NCI-H2029 treated with DMSO at 0.1 percent for 48 hours (cell line): ENCODE data around the gene ATP2B2.

Experiments
- DNase-seq: peaks from one replicate; lab custom pipeline; 2025; lab: John Stamatoyannopoulos, UW

The ATP2B2 gene

GRCh38 chr3:10363935-10364334 is 141.5 kb downstream of the ATP2B2 start:
- no peak for DNase-seq

- peak; percentile 96 for DNase-seq
These were observed 144.0 kb downstream of the ATP2B2 start for GRCh38 chr3:10361375-10361774.

- DNase-seq = no peak
These were observed 144.9 kb downstream of the ATP2B2 start for GRCh38 chr3:10360478-10360877.

DNA sequence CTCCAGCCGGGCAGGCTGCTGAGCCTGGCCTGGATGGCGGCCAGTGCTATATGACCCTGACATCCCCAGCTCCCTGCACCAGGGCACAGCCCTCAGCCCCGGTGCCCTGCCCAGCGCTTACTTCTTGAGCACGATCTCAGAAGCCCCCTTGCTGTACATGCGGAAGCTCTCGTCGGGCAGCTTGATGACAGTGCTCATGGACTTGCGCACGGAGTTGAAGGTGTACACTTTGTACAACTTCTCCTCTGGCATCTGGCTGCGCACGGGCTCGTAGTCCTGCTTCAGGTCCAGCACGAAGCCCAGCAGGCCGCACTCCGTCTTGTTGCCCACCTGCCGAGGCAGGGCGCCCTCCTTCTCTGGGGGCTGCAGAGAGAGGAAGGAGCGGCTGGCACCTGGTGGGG is 145.6 kb downstream of the ATP2B2 start:
- DNase-seq = no peak

GRCh38 chr3:10358309-10358980 is 146.9 kb downstream of the ATP2B2 start:
- DNase-seq = no peak

GRCh38 chr3:10357592-10358308 is 147.6 kb downstream of the ATP2B2 start:
- no peak for DNase-seq

GRCh38 chr3:10357095-10357494 is 148.3 kb downstream of the ATP2B2 start:
- no peak for DNase-seq

- no peak for DNase-seq
These were observed 148.9 kb downstream of the ATP2B2 start for GRCh38 chr3:10356461-10356981.

- DNase-seq = no peak
These were observed 150.9 kb downstream of the ATP2B2 start for GRCh38 chr3:10354361-10355015.

DNA sequence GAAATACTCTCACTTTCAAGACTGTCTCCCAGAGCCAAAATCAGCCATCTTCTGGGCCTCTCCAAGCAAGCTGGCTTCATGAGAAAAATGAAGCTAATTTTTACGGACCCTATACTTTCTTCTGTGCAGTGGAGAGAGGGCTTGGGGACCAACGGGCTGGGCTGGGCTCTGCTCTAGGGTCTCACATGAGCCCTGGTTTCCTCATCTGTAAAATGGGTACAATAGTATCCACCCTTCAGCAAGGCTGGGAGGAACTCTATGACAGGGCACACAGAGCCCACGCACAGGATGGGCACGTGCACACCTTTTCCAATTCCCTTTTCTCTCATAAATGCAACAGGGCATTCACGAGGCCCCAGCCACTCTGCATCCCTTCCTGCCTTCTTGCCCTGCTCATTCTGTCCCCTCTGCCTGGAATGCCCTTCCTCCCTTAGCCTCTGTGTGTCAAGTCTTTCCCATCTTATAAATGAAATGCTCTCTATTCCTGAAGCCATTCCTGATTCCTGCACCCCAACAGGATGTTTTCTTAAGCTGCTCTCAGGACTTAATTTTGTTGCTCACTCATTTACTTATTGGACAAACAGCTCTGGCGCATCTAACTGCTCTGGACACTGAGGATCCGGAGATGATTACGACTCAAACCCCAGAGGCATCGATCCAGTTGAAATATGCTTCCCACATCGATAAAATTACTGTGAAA is 151.6 kb downstream of the ATP2B2 start:
- no peak for DNase-seq

GRCh38 chr3:10353160-10353559 is 152.2 kb downstream of the ATP2B2 start:
- DNase-seq = no peak

DNA sequence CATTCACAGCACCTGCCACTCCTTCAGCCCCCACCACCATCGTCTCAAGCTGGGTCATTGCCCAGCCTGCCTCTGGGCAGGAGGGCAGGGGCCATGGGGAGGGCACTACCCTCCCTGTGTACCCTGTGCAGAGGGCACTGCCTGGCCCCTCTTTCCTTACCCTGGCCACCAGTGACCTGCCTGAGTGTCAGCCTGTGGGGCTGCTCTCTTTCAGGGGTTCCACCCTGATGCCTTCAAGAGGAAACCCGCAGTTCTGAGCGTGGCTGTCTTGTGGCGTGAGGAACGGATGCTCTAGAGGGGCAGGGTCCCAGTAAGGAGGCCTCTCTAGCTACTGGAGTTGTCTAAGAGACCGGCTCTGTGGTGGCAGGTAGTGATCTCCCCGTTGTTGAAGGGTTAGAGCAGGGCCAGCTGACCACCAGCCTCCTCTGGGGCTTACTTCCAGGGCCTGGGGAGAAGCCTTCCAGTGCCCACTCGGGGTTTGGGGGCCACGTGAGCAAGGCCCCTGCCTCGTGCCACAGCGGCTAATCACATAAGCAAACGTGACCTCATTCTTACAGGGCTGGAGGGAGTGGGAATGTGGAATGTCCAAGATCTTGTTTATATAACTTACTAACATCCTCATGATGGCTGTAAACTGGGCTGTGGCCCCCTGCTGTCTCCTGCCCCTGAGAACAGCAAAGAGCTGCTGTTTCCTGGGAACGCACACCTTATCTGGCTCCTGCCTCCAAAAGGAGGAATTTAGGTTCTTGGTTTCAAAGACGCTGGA is 153.1 kb downstream of the ATP2B2 start:
- no peak for DNase-seq

DNA sequence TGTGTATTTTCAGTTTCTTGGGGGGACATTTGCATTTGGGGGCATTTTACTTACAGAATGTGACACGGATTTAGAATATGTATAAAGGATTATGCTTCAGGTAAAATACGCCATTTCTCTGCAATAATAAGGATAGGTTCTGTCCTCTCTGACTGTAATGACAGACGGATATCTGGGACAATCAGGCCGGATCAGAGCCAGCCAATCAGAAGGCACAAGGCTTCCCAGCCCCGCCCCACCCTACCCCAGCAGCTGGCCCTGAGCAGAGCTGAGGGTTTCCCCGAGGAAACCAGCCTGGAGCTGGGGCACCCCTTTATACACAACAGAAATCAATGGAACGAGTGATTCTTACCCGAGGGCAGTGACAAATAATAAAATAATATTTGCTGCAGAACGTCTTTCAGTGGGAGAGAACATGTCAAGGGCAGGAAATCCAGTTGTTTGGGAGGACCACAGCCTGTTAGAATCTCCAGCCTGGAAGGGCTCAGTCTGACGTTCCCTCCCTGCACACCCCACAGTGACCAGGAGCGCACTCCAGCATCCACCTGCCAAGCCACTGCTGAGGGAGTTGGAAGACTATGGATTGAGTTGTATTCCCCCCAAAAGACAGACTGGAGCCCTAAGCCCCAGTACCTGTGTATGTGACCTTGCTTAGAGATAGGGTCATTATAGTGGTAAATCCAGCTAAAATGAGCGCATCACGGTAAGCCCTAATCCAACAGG is 154.2 kb downstream of the ATP2B2 start:
- no peak for DNase-seq

- no peak for DNase-seq
These were observed 154.9 kb downstream of the ATP2B2 start for GRCh38 chr3:10350324-10350985.

DNA sequence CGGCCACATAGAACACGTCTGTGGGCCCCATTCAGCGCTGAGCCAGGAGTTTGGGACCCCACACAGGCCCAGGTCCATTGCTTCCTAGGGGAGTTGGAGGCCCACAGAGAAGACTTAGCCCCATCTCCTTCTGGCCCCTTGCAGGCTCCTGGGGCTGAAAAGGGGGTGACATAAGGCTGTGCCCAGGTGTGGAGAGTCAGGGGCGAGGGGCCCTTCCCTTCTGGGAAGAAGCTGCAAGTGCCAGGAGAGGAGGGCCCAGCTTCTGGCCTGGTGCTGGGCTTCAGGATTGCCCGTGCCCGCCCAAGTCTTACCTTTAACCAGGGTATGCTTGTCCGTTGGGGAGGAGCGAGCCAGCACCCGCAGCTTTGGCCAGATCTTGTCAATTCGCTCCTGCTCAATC is 155.6 kb downstream of the ATP2B2 start:
- no peak for DNase-seq

DNA sequence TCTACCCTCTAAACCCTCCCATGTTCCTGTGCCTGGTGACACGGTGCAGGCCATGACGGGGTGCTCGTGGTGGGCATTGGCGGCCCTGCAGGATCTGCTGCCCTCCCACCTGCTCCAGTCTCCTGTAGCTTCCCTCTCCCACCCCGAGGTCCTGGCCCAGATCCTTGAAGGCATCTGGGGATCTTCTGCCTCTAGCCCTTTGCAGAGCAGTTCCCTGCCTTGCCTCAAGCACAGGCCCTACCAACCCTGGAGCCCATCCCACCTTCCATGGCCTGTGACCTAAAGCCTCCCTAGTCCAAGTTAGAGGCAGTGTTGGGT is 157.0 kb downstream of the ATP2B2 start:
- DNase-seq = no peak

DNA sequence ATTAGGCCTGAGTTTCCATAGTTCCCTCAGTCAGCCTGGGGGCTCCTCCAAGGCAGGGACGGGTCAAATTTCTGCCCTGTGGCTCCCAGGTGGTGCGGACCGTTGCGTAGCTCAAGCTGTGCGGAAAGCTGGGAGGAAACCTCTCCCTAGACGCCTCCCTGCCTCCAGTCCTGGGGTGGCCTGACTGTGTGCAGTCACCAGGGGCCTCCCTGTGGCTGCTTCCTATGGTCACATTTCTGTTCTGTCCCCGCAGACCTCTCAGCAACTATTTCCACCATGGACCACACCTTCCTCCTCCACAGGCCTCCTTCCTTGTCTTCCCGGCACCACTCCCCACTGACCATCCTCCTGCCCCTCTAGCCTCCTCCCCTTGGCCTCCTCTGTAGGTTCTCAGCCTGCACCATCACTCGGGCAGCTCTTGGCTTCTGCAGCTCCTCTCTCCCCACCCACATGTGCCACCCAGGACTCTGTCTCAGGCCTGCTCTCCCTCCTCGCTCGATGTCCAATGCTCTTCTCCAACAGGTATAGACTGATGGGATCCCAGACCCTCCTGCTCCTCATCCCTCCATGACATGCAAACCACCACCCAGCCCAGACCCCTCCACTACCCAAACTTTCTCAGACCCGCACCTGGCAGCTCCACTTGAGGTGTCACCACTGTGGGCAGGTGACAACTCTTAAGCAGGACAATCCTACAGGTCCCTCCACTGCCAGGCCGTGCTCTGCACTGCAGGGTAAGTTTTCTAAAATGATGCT is 157.6 kb downstream of the ATP2B2 start:
- no peak for DNase-seq

DNA sequence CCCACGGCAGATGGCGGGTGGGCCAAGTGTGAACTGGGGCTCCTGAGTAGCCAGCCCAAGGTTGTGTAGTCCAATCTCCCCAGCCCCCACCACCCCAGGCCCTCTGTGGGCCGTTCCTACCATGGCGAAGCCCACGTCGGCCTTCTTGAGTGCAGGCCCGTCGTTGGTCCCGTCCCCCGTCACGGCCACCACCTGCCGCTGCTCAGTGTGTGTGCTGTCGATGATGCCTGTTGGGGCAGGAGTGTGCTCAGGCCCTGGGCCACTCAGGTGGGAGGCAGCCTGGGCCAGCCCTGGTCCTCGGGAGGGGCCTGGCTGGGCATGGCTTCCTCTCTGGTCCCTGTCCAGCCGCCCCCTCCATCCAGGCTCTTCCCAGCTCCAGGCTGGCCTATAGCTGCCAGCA is 159.5 kb downstream of the ATP2B2 start:
- no peak for DNase-seq

DNA sequence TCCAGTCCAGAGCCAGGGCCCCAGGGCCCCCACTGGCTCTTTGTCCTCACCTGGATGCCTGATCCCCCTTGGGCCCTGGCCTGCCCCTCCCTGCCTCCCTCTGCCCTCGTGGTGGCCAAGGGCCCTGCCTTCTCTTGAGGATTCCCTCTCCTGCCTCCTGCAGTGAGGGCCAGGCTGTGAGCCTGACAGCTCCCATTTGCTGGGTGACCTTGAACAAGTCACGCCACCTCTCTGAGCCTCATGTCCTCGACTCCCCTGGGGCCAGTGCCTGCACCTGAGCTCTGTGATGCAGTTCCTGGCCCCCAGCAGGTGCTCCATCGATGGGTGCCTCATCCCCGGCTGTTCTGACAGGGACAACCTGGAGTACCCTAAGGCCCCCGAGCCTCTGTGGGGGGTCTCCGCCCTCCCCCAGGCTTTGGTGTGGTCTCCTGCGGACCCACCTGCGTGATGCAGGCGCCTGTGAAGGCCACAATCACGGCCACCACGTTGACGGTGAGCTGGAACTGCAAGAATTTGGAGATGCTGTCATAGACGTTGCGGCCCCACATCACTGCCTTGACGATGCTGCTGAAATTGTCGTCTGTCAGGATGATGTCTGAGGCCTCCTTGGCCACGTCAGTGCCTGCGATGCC is 160.3 kb downstream of the ATP2B2 start:
- DNase-seq = no peak
